Endothelial cell of umbilical vein (primary cell): Measurements from ENCODE around the gene GRID1.

ENCODE experiments used
- CTCF ChIP-seq, 2 donors: IDR thresholded peaks; 1 replicate in 1 of 2; 2 replicates in 1 of 2; pipeline ENCODE4 v1.5.1; 2011; ENCODE audit warnings: low read length in 2 of 2, mild to moderate bottlenecking in 2 of 2, moderate library complexity in 2 of 2, control low read depth in 1 of 2, inconsistent platforms in 1 of 2, low read depth in 1 of 2; ENCODE audit not compliant: insufficient read depth in 1 of 2; ENCODE audit errors: extremely low read depth in 1 of 2
- EZH2 ChIP-seq: IDR thresholded peaks from 2 replicates; pipeline ENCODE4 v1.6.1; 2012; ENCODE audit warnings: borderline replicate concordance, low read depth, mild to moderate bottlenecking, moderate library complexity, low read length, inconsistent platforms; ENCODE audit not compliant: severe bottlenecking
- GATA2 ChIP-seq: IDR thresholded peaks from 2 replicates; pipeline ENCODE4 v1.7.0; 2011; ENCODE audit warnings: low read depth, mild to moderate bottlenecking, moderate library complexity, mixed read lengths, low read length; ENCODE audit not compliant: insufficient read length, insufficient read depth
- JUN ChIP-seq: IDR thresholded peaks from 2 replicates; pipeline ENCODE4 v1.6.1; 2011; ENCODE audit warnings: borderline replicate concordance, low read depth; ENCODE audit not compliant: insufficient read length, insufficient read depth
- MYC ChIP-seq: IDR thresholded peaks from one replicate; pipeline ENCODE4 v1.6.1; 2011; ENCODE audit warnings: mild to moderate bottlenecking, low read depth, low read length
- POLR2A ChIP-seq: IDR thresholded peaks from 2 replicates; pipeline ENCODE4 v1.6.1; 2012; ENCODE audit warnings: low read depth, mild to moderate bottlenecking, control low read depth, low read length
- POLR2AphosphoS5 ChIP-seq: IDR thresholded peaks from 2 replicates; pipeline ENCODE4 v1.6.1; 2012; ENCODE audit warnings: low read depth, mild to moderate bottlenecking, control low read depth, low read length, moderate library complexity; ENCODE audit not compliant: insufficient read depth
- TF ChIP-seq, protein P1 (sequence below): IDR thresholded peaks from 2 replicates; pipeline ENCODE4 v1.6.1; 2011; ENCODE audit not compliant: insufficient read depth, insufficient read length

GRCh38 chr10:85786401-85786899 lies 580.1 kb downstream of the GRID1 start:
- no peak for TF ChIP-seq CTCF (IDR thresholded peaks at IDR 0.05; ENCODE audit: extremely low read depth in 1 of 2, insufficient read depth in 1 of 2, low read depth in 1 of 2, low read length in 2 of 2)
- TF ChIP-seq POLR2AphosphoS5 = no peak
- no peak for TF ChIP-seq POLR2A
- TF ChIP-seq EZH2 = no peak
- no peak for TF ChIP-seq JUN
- TF ChIP-seq MYC = no peak
- no peak for TF ChIP-seq GATA2
- TF ChIP-seq, protein P1, sequence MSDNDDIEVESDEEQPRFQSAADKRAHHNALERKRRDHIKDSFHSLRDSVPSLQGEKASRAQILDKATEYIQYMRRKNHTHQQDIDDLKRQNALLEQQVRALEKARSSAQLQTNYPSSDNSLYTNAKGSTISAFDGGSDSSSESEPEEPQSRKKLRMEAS = no peak
